PC-3 (cell line): Measurements from ENCODE around the gene JPH4.

Experiments
- EZH2 ChIP-seq: fragments of 300-600 bp; sonication (generic); IDR thresholded peaks from one replicate; pipeline ENCODE4 v1.6.1; 2017; ENCODE audit warnings: antibody characterized with exemption, mild to moderate bottlenecking, low read length; ENCODE audit not compliant: unreplicated experiment
- TF ChIP-seq, protein P1 (sequence below): fragments of 300-600 bp; sonication (generic); conservative IDR thresholded peaks from 2 replicates; pipeline ENCODE4 v1.5.1; 2017; ENCODE audit warnings: antibody characterized with exemption, low read depth, mild to moderate bottlenecking, low read length

DNA sequence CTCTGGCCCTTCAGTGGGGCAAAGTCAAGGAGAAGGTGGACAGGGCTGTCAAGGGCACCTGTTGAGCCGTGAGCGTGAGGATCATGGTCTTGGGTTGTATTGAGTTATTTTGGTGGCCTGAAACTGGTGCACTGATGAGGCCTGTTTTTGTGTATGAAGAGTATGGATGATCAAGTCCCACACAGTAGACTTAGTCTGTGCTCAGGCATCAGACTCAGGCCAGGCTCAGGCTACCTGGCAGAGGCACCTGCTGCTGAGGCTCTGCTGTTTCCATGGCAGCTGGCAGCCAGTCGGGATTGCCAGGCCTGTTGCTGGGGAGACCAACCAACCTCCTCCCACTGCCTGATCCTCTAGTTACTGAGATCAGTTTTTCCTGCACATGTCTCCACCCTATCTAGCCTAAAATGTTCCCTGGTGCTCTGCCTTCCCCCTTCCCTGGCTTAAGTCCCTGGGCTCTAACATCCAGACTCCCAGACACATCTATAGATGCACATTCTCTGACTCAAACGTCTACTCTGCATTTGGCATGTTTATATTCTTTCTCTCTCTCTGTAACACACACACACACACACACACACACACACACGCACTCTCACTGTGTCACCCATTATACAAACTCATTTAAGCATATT is 5.1 kb downstream of the JPH4 start:
- TF ChIP-seq, protein P1, sequence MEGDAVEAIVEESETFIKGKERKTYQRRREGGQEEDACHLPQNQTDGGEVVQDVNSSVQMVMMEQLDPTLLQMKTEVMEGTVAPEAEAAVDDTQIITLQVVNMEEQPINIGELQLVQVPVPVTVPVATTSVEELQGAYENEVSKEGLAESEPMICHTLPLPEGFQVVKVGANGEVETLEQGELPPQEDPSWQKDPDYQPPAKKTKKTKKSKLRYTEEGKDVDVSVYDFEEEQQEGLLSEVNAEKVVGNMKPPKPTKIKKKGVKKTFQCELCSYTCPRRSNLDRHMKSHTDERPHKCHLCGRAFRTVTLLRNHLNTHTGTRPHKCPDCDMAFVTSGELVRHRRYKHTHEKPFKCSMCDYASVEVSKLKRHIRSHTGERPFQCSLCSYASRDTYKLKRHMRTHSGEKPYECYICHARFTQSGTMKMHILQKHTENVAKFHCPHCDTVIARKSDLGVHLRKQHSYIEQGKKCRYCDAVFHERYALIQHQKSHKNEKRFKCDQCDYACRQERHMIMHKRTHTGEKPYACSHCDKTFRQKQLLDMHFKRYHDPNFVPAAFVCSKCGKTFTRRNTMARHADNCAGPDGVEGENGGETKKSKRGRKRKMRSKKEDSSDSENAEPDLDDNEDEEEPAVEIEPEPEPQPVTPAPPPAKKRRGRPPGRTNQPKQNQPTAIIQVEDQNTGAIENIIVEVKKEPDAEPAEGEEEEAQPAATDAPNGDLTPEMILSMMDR: no peak
- no peak for TF ChIP-seq EZH2
